ENCODE results near the gene ULK1. TPM values are rescaled to one million over a fixed set of nuclear protein-coding genes. Genes with fewer than 3 reads are reported as not detected.
"Not testable (repeated sequence)": the region's sequence is repeated elsewhere in the genome, so short reads cannot be mapped to it uniquely, and the experiment has no call there.

The ULK1 gene
- total RNA-seq, 3 donors from 2014 or later = 16.3 to 17.9 (median 16.7) TPM

GRCh38 chr12:131959641-131960589 lies 65.5 kb downstream of the ULK1 start:
- ATAC-seq = peak in 1 of 2 donors; percentile 27
- no peak for DNase-seq
- Mint-ChIP-seq H3K9me3 (no peaks in the 10 kb centered on the region), H3K36me3 (ENCODE audit: insufficient read depth) (peaks cover 14% of the 10 kb centered on the region), H3K4me3 (no peak overlapping the region), H3K4me1 (ENCODE audit: low read depth) (peaks cover 64% of the 10 kb centered on the region), H3K27me3 (ENCODE audit: low read depth) (no peaks in the 10 kb centered on the region)

- H3K27me3 Mint-ChIP-seq (ENCODE audit: low read depth); DNase-seq; ATAC-seq; H3K4me3 Mint-ChIP-seq; H3K9me3 Mint-ChIP-seq: not testable (repeated sequence)
- peaks cover 66% of the 10 kb centered on the region for H3K4me1 Mint-ChIP-seq (ENCODE audit: low read depth)
- peaks cover 18% of the 10 kb centered on the region for H3K36me3 Mint-ChIP-seq (ENCODE audit: insufficient read depth)
Measured at GRCh38 chr12:131960590-131961325, 66.3 kb downstream of the ULK1 start.

DNA sequence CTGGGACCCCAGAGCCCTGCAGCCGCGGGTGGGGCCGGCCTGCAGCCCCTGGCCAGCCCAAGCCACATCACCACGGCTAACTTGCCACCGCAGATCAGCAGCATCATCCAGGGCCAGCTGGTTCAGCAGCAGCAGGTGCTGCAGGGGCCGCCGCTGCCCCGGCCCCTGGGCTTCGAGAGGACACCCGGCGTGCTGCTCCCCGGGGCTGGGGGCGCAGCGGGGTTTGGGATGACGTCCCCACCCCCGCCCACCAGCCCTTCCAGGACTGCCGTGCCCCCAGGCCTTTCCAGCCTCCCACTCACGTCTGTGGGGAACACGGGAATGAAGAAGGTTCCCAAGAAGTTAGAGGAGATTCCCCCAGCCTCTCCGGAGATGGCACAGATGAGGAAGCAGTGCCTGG lies 66.9 kb downstream of the ULK1 start:
- H3K27me3 Mint-ChIP-seq (ENCODE audit: low read depth); ATAC-seq; H3K9me3 Mint-ChIP-seq; DNase-seq; H3K4me3 Mint-ChIP-seq: not testable (repeated sequence)
- Mint-ChIP-seq H3K4me1 (ENCODE audit: low read depth) (peaks cover 60% of the 10 kb centered on the region), H3K36me3 (ENCODE audit: insufficient read depth) (peaks cover 18% of the 10 kb centered on the region)

GRCh38 chr12:131962069-131962468 lies 67.6 kb downstream of the ULK1 start:
- Mint-ChIP-seq H3K9me3 (no peaks in the 10 kb centered on the region), H3K4me3 (no peak overlapping the region)

DNA sequence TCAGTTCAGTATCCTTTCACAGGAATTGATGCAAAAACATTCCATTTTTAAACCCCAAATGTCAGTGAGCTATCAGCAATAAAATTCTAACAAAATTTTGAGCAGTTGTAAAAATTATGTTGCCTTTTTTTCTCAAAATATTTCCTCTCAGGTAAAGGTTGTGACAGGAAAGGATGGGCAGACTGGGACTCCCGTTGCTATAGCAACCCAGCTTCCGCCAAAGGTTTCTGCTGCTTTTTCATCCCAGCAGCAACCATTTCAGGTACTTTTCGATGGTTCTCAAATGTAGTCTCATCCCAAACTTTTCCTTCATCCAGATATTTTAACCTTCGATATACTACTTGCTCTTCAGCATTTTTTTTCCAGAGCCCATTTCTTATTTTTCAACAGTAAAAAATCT lies 69.0 kb downstream of the ULK1 start:
- H3K4me1 Mint-ChIP-seq (ENCODE audit: low read depth) = peaks cover 54% of the 10 kb centered on the region
- ATAC-seq = no peak

More at GRCh38 chr12:131962069-131962468, 67.6 kb downstream of the ULK1 start:
- Mint-ChIP-seq H3K4me1 (ENCODE audit: low read depth) (peaks cover 55% of the 10 kb centered on the region), H3K36me3 (ENCODE audit: insufficient read depth) (peaks cover 18% of the 10 kb centered on the region), H3K27me3 (ENCODE audit: low read depth) (no peaks in the 10 kb centered on the region)
- ATAC-seq (no peak), DNase-seq (no peak)

DNA sequence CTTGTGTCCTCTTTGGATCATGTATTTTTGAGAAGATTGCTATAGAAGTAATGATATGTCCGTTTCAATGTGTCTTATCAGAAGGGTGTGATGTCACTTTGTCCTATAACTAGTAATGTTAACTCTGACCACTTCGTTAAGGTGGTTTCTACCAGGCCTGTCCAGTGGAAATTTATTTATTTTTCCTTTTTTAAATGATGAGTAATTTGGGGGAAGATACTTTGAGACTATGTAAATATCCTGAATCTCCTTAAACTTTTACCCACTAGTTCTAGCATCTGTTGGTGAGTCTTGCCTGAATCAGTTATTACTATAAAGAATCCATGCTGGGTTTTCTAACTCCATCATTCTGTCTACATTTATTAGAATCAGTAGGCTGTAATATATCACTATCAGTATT lies 70.7 kb downstream of the ULK1 start:
- peaks cover 25% of the 10 kb centered on the region for H3K36me3 Mint-ChIP-seq (ENCODE audit: insufficient read depth)
- no peak overlapping the region for H3K4me3 Mint-ChIP-seq
- ATAC-seq (no peak), DNase-seq (no peak)
- peaks cover 46% of the 10 kb centered on the region for H3K4me1 Mint-ChIP-seq (ENCODE audit: low read depth)
- no peaks in the 10 kb centered on the region for H3K27me3 Mint-ChIP-seq (ENCODE audit: low read depth)
- H3K9me3 Mint-ChIP-seq = no peaks in the 10 kb centered on the region

More for the DNA sequence above, 69.0 kb downstream of the ULK1 start:
- H3K27me3 Mint-ChIP-seq (ENCODE audit: low read depth) = no peaks in the 10 kb centered on the region
- H3K4me3 Mint-ChIP-seq = no peak overlapping the region
- peaks cover 20% of the 10 kb centered on the region for H3K36me3 Mint-ChIP-seq (ENCODE audit: insufficient read depth)
- no peaks in the 10 kb centered on the region for H3K9me3 Mint-ChIP-seq
- no peak for DNase-seq

GRCh38 chr12:131971226-131971625 lies 76.8 kb downstream of the ULK1 start:
- DNase-seq = no peak
- Mint-ChIP-seq H3K4me1 (ENCODE audit: low read depth) (peaks cover 33% of the 10 kb centered on the region), H3K27me3 (ENCODE audit: low read depth) (no peaks in the 10 kb centered on the region), H3K4me3 (no peak overlapping the region), H3K36me3 (ENCODE audit: insufficient read depth) (peaks cover 8% of the 10 kb centered on the region), H3K9me3 (no peaks in the 10 kb centered on the region)
- no peak for ATAC-seq

Other genes with a start within 250 kb of the ULK1 start
- gene SFSWAP, start 183.5 kb upstream of the ULK1 start, total RNA-seq = 10 to 100 TPM; 72.4 to 77.8 (median 76.7) TPM
- under 1 TPM; 0.28 to 0.92 (median 0.46) TPM for gene MMP17, start 66.2 kb upstream of the ULK1 start, total RNA-seq
- 100 to 1,000 TPM; 132 to 157 (median 155) TPM for gene PUS1, start 34.7 kb downstream of the ULK1 start, total RNA-seq
- 10 to 100 TPM; 53.3 to 57.2 (median 56.9) TPM for gene EP400, start 55.3 kb downstream of the ULK1 start, total RNA-seq
- 10 to 100 TPM; 71.4 to 83.5 (median 72.8) TPM for gene DDX51, start 249.7 kb downstream of the ULK1 start, total RNA-seq
- 10 to 100 TPM; 85.3 to 92.5 (median 89.0) TPM for gene NOC4L, start 249.8 kb downstream of the ULK1 start, total RNA-seq

All from activated T-cell treated with anti-CD3 and anti-CD28 coated beads, Interleukin-2, amount 50 U/mL, for 4 hours (primary cell).